HG03060 (cell line): ENCODE results near the gene STARD13.

Experiments used
- ATAC-seq: cut with Tn5 transposase; IDR thresholded peaks from one replicate; pipeline ENCODE4 v1.9.1; 2021; ENCODE audit warnings: low read depth, moderate number of reproducible peaks; ENCODE audit not compliant: unreplicated experiment

STARD13 gene

DNA sequence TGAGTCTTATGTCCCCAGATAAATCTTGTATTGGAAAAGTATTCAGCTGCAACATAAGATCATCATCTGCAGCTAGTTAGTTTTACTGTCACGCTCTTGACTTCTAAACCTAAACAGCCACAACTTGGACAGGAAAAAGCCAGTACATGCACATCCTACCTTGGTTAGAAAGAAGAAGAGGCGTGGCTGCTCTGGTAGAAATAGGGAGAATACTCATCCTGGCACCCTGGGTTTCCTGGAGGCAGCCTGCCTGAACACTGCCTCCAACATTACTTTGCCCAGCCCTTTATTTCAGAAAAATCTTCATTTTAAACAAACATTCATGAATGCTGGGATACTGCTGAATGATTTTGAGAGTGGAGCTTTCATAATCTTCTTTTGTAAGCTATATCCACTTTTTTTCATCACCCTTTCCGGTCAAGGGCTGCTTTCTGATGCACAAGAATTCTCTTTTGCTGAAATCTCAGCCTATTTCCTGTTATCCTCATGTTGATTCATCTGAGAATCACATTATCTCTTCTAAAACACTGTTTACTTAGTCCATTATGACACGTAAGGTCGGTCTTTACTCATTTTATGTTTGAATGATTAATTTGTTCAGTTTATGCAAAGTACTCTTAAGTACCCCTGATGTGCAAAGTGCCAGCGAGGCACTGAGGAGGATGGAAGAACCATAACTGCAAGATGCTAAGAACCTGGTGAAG lies 55.2 kb downstream of the STARD13 start:
- ATAC-seq: no peak

DNA sequence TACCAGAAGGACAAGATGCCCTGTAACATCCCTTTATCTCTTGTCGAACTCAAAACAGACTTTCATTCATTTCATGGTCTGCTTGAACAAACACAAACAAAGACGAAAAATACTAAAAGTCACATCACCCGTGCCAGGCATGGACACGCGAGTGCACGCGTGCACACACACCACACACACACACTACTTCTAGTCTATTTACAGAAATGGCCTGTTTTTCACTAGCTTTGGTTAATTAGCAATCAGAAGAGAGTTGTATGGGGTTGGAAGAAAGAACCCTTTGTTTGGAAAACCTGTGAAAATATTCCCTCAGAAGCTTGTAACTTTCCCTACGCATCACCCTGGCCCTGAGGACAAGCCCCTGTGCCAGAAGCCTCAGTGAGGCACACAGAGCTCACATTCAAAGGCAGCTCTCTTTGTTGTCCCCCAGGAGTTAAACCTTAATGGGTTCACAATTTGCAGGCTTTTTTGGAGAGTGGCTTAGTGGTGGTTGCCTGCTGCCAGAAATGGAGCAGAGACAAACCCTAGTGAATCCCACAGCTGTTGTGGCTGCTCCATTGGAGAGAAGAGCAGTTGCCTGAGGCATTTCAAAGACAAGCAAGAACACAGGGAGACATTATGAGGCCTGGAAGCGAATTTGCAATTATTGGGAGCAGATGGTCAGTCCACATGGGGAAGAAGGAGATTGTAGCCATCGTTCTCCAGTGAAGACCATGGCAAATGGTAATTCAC lies 55.9 kb downstream of the STARD13 start:
- ATAC-seq: no peak

DNA sequence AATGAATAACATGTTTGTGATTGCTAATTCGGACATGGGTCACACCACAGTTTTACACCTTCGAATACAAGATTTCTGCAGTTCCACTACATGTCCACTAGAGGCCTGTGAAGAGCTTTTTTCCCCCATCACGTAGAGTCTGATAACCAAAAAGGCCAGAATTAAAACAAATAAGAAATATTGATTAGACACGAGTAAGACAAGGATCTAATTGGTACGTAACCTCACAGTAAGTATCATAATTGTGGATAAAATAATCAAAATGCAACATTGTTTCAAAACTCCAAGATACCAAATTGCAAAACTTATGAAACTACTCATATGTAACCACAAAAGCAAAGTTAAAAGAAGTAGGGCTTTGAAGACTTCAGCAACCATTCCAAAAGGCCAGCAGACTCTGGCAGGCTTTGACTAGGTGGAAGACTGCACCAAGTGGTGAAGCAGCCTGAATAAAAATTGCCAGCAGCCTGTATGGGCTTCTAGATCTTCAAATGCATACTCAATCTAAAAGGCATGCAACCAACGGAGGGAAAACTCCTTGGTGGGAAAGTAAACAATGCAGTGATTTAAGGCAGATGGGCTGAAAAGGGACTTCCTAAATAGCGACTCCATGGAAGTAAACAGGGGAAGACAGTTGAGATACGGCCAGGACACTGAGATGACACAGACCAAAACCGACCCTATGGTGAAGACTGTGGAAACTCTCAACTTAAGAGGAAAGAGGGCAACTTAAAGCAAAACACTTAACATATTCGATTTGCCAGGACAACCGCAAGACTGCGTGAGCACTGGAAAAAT lies 56.7 kb downstream of the STARD13 start:
- peak; percentile 55 for ATAC-seq

DNA sequence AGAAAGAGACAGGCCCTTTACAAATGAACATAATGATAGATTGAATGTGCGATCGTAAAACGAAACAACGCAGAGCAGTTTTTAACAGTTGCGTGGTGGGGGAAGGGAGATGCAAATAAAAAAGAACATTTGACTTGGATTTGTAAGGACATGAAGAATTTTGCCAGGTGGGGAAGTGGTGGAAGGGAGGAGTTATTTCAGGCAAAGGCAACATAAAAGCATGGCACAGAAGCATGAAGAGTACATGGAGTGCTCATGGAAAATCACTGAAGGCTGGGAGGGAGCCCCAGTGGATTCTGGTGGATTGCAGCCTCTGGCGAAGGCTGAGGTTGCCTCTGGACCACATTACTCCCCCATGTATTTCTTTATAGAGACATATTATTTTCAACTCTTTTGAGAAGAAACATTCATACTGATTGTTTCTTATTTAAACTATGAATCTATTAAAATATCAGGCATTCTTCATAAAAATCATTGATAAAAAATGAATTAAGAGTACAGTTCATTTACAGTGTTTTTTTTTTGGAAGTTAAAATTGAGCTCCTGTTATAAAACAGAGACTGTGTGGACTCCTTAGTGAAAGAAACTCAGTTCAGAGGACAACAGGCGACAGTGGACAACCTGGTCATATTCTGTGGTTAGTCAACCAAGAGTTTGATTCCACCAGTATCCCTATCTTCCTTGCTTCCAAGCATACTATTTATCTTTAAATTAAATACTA lies 57.5 kb downstream of the STARD13 start:
- no peak for ATAC-seq

DNA sequence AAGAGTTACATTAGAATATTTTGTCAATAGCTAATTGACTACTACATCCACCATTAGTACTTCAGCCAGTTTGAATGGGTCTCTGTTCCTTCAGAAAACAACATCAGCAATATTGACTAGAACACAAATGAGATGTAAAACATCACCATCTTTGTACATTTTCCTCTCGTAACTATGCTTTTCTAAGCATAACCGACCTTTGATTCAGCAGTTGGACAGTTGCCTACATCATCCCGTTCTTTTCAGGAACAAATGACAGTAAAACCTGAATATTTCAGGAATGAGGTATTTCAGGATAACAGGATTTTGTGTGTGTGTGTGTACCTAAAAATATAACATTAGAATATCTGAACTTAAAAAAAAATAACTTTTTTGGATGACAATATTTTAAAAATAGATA lies 60.9 kb downstream of the STARD13 start:
- ATAC-seq: no peak

DNA sequence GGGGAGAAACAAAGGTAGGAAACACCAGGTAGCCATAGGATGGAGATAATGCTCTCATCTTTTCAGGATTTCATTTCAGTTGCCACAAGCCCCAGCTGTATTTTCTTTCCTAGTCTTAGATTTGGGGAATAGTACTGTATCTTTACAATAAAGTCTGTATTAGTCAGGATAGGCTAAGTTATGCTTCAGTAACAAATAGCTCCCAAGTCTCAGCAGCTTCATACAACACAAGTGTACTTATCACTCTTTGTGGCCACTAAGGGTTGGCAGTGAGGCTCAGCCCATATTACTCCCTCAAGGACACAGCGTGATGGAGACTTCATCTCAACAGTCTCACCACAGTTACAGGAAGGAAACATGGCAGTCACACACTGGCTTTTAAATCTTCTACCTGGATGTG lies 61.4 kb downstream of the STARD13 start:
- no peak for ATAC-seq

DNA sequence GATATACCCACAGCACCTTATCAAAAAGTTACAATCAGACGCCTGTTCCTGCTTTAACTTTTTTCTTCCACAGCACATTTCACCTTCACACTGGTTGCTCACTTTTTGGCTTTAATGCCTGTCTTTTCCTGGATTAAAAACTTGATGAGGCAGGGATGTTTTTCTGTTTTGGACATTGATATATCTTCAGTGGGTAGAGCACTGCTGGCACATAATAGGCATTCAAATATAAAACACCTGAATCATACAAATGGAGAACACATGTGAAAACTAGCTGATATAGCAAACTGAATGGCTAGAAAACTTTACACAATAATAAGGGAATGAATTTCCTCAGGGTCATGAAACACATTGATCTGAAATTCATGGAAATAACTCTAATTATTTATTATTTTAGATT lies 65.6 kb downstream of the STARD13 start:
- ATAC-seq: no peak

DNA sequence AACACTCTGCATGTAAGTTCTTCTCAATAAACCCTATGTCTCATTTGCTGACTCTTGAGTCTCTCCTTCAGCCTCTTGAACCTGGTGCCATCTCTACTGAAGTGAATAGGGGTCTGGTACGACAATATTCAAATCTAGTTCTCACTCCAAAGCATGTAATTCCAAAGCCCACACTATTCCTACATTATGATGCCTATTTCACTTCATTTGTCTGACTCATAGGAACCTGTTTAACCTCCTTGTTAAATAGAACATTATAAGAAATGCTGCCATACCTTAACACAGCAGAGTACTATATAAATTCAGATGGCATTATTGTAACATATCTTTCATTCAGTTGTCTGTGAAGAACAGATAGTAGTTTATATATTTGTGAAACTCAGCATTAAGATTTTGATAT lies 67.1 kb downstream of the STARD13 start:
- ATAC-seq: no peak

DNA sequence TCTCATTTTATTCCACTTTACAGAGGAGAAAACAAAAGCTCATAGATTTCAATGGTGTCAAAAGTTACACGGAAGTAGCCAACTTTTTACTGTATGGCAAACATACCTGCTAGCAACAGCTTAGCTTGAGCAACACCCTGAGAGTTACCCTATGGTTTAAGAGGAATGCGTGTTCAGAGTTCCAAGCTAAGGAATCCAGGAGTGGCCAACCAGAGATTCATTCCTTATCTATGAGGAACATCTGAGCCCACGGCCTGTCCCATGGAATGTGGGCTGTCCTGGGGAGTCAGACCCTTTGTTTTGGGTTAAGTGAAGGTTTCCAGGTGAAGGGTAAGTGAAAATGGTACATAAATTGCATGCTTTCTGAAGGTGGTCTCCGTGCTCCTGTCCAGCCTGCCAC lies 67.5 kb downstream of the STARD13 start:
- ATAC-seq: no peak

DNA sequence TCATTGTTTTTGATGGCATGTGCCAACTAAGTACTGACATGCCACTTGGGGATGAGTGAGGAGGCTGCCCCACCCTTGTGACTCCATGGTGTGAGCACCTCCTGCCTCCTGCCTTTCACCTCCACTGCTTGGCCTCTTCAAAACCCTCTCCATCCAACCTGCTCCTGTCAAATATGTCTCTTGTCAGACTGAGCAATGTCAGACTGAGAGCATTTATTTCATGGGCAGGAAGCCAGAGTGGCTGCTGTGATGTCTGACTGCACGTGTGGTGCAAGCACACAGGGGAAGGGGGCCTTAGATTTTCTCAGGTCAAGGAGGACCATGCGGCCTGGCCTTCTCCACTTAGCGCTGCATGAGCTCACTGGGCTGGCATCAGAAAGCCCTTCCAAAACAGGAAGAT lies 68.3 kb downstream of the STARD13 start:
- no peak for ATAC-seq

DNA sequence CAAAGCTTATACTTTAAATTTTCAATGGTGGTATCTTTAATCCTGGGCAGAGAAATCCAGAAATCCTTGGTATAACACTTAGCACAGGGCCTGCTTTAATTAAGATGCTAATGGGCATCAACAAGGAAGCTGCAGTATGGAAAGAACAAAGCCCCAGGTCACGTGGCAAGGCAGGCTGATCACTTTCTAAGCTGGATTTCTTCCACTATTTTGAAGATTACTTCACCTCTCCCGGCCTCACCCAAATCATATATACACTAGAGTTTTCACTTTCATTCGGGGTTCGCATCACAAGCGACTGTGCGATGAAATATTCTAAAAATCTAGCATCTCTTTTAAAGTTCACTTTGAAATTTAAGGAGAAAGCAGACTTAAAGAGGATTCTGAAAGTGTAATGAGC lies 71.8 kb downstream of the STARD13 start:
- ATAC-seq: no peak

DNA sequence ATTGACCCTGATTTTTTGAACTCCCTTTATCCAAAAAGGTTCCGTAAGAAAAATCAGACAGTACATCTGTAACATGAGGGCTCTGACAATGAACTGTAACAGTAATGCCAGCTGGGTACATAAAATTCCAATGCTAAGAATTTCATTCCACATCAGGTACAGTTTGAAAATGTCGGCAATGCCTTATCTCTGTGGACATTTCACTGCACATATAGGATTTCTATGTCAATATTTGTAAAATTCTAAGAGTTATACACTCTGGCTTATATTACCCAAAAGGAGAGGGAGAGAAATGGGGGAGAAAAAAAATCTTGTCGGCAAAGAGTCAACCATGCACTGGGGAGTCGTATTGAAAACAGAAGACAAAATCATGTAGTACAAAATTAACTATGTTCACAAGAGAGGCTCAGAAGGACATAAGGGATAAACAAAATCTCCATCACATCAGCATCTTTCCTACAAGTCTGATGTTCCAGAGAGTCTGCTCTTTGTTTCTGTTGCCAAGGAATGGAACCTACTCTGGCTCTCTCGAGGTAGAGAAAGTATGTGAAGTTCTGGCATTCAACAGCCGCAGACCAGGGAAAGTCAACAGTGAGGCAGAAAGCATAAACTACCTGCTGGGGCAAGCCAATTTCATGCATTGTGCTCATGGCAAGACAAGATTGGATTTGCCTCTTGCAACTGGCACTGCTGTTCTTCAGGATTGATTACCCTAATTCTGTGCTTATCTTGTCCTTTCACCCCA lies 72.4 kb downstream of the STARD13 start:
- no peak for ATAC-seq

DNA sequence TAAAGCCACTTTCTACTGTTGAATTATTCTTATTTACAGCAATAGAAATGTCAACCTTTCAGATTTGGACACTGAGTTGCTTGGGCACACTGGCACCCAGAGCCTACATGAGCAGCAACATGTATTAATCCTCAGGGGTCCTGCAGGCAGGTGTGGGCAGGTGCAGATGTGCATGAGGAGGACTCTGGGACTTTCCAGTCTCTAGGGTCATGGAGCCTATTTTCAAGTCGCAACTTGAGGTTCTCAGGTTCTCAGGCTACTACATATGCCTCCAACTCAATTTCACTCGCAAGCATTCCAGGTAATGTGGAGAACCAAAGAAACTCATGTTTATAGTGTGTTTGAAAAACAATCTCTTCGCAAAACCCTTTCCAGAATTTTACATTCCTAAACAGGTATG lies 73.2 kb downstream of the STARD13 start:
- ATAC-seq: no peak

DNA sequence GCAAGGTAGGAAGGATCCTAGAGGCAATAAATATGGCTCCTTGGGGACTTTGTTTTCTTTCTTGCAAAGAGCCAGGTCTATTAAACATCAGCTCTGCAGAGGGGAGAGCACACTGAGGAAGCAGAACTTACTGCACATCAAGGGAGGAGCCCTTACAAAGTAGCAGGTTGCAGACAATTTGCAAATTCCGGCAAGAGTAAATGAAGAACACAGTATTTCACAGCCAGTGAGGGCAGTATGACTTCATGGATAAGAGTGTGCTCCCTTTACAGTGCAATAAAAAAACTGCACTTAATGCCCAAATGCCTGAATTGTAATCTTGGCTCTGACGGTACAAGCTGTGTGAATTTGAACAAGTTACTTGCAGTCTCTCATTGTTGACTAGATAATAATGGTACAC lies 75.5 kb downstream of the STARD13 start:
- no peak for ATAC-seq

DNA sequence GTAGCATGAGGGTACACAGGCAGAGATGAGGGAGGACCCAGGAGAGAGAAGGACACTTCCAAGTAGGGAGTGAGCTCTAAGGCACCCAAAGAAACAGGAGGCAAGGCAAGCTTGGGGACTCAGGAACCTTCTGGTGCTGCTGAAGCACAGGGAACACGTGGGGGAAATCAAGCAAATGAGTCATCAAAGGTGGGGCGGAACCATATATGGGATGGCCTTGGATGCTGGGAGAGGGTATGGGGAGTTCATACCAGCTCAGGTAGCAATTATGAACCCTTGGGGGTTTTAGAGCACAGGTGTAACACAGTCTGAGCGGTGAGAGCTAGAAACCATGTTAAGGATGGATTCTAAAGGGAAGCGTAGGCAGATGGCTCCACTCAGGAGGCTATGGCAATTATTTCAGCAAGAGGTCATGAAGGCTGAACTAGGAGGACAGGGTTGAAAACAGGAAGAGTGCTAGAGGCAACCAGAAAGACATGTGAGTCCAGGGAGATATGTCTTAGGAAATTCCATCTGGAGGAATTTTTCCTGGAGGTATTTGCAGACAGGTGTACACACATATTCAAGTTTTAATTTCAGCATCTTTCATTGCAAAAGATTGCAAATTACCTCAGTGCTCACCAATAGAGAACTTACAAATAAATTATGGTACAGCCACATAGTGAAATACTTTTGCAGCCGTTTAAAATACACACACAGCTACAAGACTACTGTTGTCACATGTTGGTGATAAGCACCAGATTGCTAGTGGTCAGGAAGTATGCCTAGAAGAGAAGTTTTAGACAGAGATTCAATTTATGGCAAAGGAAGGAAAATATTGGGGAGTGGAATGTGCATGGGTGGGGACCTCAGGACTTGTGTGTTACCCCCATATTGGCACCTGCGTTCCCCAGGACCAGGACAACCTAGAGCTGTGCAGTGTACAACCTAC lies 77.0 kb downstream of the STARD13 start:
- ATAC-seq: no peak

DNA sequence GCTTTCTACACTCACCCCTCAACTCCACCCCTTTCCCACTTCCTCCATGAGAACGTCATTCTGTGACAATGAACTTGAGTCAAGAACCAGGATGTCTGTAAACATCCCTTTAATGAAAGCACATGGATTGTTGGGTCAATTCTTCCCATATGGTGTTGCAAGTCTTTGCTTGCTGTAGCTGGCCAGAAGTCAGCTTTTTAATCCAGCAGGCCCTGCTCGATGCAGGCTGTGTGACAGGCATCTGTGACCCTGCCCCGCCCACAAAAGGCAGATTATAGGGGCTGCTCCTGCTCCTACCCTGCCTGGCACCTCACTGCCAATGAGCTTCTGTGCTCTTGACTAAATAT lies 78.0 kb downstream of the STARD13 start:
- ATAC-seq: no peak

DNA sequence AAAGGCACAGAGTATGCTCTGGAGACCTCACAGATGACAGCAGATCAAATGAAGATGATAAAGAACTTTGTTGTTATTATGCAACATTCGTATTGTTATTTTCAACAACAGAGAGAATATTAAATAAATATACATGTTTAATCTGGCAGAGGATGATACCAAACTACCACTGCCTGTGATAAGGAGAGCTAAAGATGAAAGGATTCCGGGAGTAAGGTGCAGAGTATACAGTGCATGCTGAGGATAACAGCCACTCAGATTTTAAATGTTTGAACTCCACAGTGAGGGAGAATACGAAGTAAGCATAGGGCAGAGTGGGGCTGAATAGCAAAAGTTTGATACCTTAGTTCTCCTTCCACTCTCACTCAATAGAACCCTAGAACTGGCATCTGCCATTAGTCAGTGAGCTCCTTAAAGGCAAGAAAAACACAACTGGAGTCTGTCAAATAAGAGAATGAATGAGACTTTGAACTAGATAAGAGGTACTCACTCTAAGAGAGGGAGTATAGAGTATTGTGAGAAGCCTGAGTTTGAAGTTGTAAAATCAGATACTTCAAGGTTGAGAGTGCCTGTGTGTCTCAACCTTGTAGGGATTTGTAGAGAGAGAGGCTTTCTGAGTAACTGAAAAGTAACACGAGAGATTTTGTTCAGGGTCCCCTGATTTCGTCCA lies 78.5 kb downstream of the STARD13 start:
- ATAC-seq: no peak

DNA sequence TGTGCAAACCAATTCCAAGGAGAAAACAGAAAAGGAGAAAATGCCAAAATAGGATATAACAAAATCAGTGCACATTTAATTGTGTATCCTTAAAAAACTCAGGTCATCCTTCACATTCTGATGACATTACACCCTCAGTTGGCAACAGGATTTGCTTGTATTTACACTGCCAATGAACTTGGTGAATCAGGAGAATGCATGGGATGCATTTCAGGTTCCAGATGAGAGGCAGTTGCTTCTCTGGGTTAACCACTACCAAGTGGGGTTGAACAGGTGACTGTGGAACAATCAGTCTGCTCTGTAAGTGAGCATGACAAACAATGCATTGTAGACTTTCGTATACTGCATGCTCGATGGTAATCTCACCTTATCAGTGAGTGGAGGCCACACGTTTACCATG lies 79.1 kb downstream of the STARD13 start:
- no peak for ATAC-seq

DNA sequence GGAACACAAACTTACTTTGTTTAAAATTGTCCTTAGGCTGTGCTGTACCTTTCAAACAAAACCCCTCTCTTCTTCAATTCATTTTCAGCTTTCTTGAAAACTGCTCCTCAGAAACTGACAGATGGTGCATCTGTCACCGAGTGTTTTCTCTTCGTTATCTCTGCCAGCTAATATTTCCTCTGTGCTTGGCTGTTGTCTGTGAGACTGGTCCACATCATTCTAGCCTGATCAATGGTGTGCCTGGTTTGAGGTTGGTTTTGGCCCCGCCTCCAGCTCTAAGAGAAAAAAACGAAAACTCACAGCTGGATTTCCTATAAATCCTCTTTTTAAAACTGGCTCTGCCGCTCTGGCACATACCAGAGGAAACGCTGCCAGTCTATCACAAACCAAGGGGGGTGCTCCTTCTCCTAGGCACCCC lies 79.7 kb downstream of the STARD13 start:
- ATAC-seq: peak; percentile 33
